NT2/D1 (cell line): ENCODE results near the gene RNU2-63P.
"Not testable (repeated sequence)": the region's sequence is repeated elsewhere in the genome, so short reads cannot be mapped to it uniquely, and the experiment has no call there.

Source experiments
- DNase-seq: peaks from one replicate; pipeline ENCODE4 v3.0.0-alpha.2; 2011; ENCODE audit warnings: low read depth, low spot score
- H3K27me3 ChIP-seq: 2 replicates; pipeline ENCODE4 v1.6.0; 2011; ENCODE audit warnings: mild to moderate bottlenecking; ENCODE audit not compliant: insufficient read length, insufficient read depth
- H3K36me3 ChIP-seq: 2 replicates; pipeline ENCODE4 v1.6.1; 2011; ENCODE audit warnings: mild to moderate bottlenecking, low read length, mixed read lengths; ENCODE audit not compliant: insufficient read depth, insufficient read length
- H3K4me1 ChIP-seq: 2 replicates; pipeline ENCODE4 v1.5.1; 2011; ENCODE audit not compliant: insufficient read depth, insufficient read length
- H3K4me3 ChIP-seq: 2 replicates; pipeline ENCODE4 v1.5.1; 2011; ENCODE audit warnings: low read depth; ENCODE audit not compliant: insufficient read length
- H3K9ac ChIP-seq: 2 replicates; pipeline ENCODE4 v1.6.0; 2011; ENCODE audit warnings: low read depth; ENCODE audit not compliant: insufficient read length
- H3K9me3 ChIP-seq: 2 replicates; pipeline ENCODE4 v1.5.1; 2011; ENCODE audit warnings: mild to moderate bottlenecking, low read length; ENCODE audit not compliant: insufficient read depth
- SUZ12 ChIP-seq: IDR thresholded peaks from 2 replicates; pipeline ENCODE4 v1.6.1; 2011; ENCODE audit not compliant: insufficient read length, insufficient read depth; ENCODE audit errors: extremely low read depth
- YY1 ChIP-seq: IDR thresholded peaks from 2 replicates; pipeline ENCODE4 v1.6.1; 2011; ENCODE audit not compliant: insufficient read length, insufficient read depth
- ZNF274 ChIP-seq: IDR thresholded peaks from 2 replicates; pipeline ENCODE4 v1.6.1; 2011; ENCODE audit warnings: mild to moderate bottlenecking, low read depth, low read length

RNU2-63P gene

GRCh38 chr2:88055371-88056128 is 39.2 kb upstream of the RNU2-63P start, which contains the start of gene KRCC1:
KRCC1 (minus strand) TSS chr2:88055783; CDS start chr2:88028563, 27,220 bp downstream.
- TF ChIP-seq ZNF274, result no peak
- TF ChIP-seq YY1, result no peak
- no peak for TF ChIP-seq SUZ12
- no peaks in the 10 kb centered on the region for H3K4me1 ChIP-seq
- peaks cover 28% of the 10 kb centered on the region for H3K36me3 ChIP-seq
- H3K27me3 ChIP-seq, result no peaks in the 10 kb centered on the region
- peak within 1 kb of the TSS; percentile 87 for H3K9ac ChIP-seq
- H3K4me3 ChIP-seq, result peak within 1 kb of the TSS; percentile 79
- peak; percentile 96 for DNase-seq
- H3K9me3 ChIP-seq, result no peaks in the 10 kb centered on the region

DNA sequence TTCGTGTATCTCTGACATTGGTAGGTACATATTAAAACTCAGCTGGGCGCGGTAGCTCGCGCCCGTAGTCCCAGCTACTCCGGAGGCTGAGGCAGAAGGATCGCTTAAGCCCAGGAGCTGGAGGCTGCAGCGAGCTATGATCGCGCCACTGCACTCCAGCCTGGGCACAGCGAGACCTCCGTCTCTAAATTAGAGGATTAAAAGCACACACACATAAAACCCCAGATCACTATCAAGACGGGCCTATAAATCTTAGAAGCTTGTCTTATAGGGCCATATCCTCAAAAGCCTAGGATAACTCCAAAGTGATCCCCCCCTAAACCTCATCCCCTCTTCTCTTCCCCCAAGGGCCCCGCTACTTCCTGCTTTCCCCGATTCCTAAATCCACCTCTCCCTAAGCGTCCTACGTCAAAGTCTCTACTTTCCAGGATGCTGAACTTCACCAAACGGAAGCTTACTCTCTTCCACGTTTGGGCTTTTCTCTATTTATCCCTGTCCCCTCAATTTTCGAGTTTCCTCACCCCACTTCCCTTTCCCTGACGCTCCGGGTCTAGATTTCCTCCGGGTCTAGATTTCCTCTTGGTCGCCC is 38.5 kb upstream of the RNU2-63P start:
- H3K27me3 ChIP-seq, result no peaks in the 10 kb centered on the region
- H3K9me3 ChIP-seq, result no peaks in the 10 kb centered on the region
- H3K4me3 ChIP-seq, result peak overlapping the region; percentile 79
- TF ChIP-seq ZNF274 (no peak), YY1 (no peak), SUZ12 (no peak)
- peak overlapping the region; percentile 87 for H3K9ac ChIP-seq
- peaks cover 28% of the 10 kb centered on the region for H3K36me3 ChIP-seq
- H3K4me1 ChIP-seq, result no peaks in the 10 kb centered on the region
- DNase-seq, result no peak

GRCh38 chr2:88053934-88054781 is 37.8 kb upstream of the RNU2-63P start:
- Histone ChIP-seq H3K4me3 (peak overlapping the region; percentile 79), H3K27me3 (no peaks in the 10 kb centered on the region), H3K4me1 (no peaks in the 10 kb centered on the region), H3K36me3 (peaks cover 31% of the 10 kb centered on the region), H3K9me3 (no peaks in the 10 kb centered on the region), H3K9ac (peak overlapping the region; percentile 87)
- DNase-seq, result no peak
- TF ChIP-seq YY1 (no peak), ZNF274 (no peak), SUZ12 (no peak)

GRCh38 chr2:88053296-88053695 is 36.9 kb upstream of the RNU2-63P start:
- peaks cover 33% of the 10 kb centered on the region for H3K36me3 ChIP-seq
- no peaks in the 10 kb centered on the region for H3K27me3 ChIP-seq
- no peaks in the 10 kb centered on the region for H3K4me1 ChIP-seq
- no peaks in the 10 kb centered on the region for H3K9me3 ChIP-seq
- DNase-seq, result no peak
- no peak overlapping the region for H3K9ac ChIP-seq
- TF ChIP-seq SUZ12, result no peak
- no peak overlapping the region for H3K4me3 ChIP-seq

DNA sequence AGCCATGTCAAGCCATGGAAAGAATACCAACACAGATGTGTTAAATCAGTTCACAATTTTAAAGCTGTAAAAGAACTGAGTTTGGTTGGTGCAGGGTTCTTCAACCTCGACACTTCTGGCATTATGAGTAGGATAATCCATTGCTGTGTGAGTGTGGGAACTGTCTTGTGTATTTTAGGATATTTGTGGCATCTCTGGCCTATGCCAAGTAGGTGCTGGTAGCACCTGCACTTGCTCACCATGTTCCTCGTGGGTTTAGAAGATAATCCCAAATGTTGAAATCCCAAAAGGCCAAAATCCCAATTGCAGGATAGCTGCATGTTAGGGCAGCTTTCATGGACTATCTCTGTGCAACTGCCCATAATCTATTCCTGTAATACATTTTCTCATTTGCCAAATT is 35.4 kb upstream of the RNU2-63P start:
- Histone ChIP-seq H3K9me3 (no peaks in the 10 kb centered on the region), H3K9ac (no peak overlapping the region), H3K4me3 (no peak overlapping the region), H3K27me3 (no peaks in the 10 kb centered on the region), H3K4me1 (no peaks in the 10 kb centered on the region), H3K36me3 (peaks cover 33% of the 10 kb centered on the region)
- no peak for DNase-seq
- TF ChIP-seq SUZ12 (no peak), ZNF274 (no peak), YY1 (no peak)

DNA sequence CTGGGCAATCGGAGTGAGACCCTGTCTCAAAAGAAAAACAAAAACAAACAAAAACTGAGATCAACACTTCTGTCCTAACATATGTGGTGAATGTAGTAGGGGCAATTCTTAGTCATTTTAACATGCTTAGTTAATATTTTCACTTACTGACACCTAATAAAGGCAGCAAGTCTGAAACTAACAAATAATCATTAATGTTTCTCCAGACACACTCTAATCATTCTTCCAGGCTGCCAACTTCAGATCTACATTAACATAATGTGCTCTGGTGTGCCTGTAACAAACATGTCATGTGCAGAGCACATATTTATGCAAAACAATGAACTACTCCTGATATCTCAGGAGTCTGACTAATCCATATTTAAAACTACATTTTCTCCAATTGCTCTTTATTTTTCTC is 33.3 kb upstream of the RNU2-63P start:
- TF ChIP-seq ZNF274, result no peak
- no peak for TF ChIP-seq YY1
- no peak for TF ChIP-seq SUZ12
- Histone ChIP-seq H3K27me3 (no peaks in the 10 kb centered on the region), H3K36me3 (peaks cover 33% of the 10 kb centered on the region), H3K9me3 (no peaks in the 10 kb centered on the region), H3K9ac (no peak overlapping the region), H3K4me3 (no peak overlapping the region), H3K4me1 (no peaks in the 10 kb centered on the region)
- no peak for DNase-seq

DNA sequence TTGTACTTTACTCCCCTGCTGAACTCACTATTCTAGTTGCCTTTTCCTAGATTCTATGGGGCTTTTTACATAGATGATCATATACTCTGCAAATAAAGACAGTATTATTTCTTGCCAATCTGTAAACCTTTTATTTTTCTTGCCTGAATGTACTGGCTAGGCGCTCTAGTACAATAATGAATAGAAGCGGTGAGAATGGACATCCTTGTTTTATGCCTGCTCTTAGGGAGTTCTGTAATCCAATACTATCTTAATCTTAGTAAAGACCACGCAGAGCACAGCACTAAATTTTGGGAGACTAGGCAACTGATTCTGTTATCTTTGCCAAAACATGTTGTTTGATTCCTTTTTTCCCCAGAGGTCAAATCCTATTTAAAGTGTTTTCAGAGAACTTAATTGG is 32.2 kb upstream of the RNU2-63P start:
- Histone ChIP-seq H3K27me3 (no peaks in the 10 kb centered on the region), H3K4me1 (no peaks in the 10 kb centered on the region), H3K9me3 (no peaks in the 10 kb centered on the region), H3K9ac (no peak overlapping the region), H3K36me3 (peaks cover 26% of the 10 kb centered on the region), H3K4me3 (no peak overlapping the region)
- DNase-seq, result no peak
- TF ChIP-seq SUZ12 (no peak), ZNF274 (no peak), YY1 (no peak)

- H3K9me3 ChIP-seq, H3K4me3 ChIP-seq, H3K36me3 ChIP-seq, DNase-seq, H3K27me3 ChIP-seq, H3K4me1 ChIP-seq, H3K9ac ChIP-seq: not testable (repeated sequence)
Observed at GRCh38 chr2:88045561-88045960, 29.2 kb upstream of the RNU2-63P start.
